LNCAP (cell line): ENCODE data around the gene ZNF524.

ENCODE experiments used
- CTCF ChIP-seq: fragments of 450-650 bp; IDR thresholded peaks from 2 replicates; pipeline ENCODE4 v1.5.1; 2017; ENCODE audit warnings: mild to moderate bottlenecking

The ZNF524 gene

DNA sequence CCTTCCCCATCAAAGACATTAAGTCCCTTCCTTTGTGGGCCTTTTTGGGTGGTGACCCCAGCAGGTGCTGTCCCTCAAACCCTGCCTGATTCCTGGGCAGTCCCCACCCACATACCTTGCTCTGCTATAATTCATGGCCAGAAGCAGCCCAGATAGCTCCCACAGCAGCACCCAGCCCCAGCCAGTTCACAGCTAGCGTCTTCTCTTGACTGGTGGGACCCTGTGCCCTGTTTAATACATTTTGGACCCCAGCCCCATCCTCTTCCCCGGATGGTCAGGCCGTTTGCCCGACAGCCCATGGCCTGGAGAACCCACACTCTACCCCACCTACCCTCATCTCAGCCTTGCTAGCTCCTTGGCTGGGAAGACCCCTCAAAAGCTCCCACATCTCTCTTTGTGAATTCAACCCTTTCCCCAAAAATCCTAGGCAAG lies 50.1 kb downstream of the ZNF524 start:
- TF ChIP-seq CTCF = no peak

DNA sequence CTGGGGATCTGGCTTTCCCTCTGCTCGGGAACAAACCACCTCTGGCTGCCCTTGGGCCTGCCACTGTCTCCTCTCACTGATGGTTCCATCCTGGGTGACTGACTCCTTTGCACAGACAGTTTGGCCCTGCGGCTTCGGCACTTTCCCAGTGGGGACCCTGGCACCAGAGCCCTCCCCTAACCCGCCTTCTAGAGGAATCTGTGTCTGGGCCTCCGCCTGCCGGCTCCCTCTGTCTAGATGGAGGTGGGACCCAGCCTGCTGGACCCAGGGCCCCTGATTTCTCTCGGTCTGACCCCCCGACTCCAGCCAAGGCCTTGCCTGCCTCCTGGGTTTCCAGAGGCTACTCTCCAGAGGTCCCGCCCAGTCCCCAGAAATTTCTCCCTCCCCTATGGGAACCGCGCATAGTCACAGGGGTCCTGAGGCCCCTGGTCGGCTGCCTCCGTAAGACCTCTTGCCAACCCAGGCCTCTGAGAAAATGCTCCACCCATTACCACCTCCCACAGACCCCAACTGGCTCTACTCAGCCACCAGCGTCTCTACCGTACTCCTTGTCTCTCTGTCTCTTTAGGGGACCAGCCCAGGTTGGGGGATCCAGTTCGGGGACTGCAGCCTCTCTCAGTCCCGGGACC lies 50.6 kb downstream of the ZNF524 start:
- TF ChIP-seq CTCF = no peak

DNA sequence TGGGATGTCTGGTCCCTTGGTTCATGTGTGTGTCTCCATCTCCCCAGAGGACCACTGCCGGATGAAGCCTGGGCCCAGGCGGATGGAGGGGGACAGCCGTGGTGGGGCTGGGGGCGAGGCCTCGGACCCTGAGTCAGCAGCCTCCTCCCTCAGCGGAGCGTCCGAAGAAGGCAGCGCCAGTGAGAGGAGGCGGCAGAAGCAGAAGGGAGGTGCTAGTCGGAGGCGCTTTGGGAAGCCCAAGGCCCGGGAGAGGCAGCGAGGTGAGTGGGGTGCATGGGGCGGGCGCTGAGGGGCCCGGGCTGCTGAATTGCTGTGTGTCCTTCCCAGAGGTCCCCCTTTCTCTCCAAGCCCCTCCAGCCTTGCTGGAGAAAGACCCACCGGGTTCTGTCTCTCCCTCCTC lies 51.1 kb downstream of the ZNF524 start:
- no peak for TF ChIP-seq CTCF

DNA sequence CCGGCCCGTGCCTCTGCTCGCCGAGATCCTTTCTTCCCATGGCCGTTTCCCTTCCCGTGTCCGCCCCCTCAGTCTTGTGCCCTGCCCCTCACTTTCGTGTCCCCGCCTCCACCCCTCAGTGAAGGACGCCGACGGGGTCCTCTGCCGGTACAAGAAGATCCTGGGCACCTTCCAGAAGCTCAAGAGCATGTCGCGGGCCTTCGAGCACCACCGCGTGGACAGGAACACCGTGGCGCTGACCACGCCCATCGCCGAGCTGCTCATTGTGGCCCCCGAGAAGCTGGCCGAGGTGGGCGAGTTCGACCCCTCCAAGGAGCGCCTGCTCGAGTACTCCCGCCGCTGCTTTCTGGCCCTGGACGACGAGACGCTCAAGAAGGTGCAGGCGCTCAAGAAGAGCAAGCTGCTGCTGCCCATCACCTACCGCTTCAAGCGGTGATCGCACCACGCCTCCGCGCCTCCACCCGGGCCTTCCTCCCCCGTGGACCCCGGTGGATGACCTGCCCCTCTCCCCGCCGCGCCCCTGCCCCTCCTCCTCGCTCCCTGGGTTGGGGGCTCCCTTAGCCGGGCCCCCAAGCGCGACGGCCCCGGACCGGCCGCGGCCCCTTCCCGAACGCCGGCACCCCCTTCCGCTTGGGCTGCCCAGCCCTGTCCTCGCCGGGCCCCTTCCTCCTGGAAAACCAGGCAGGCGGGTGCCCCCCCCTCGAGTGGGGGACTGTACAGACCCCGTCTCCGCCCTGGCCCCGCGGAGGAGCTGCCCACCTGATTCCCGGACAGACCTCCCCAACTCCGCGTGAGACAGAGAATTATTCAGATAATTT lies 52.4 kb downstream of the ZNF524 start:
- no peak for TF ChIP-seq CTCF
